SK-N-SH (cell line): ENCODE results near the gene CCND1. TPM values are rescaled to one million over a fixed set of nuclear protein-coding genes. Genes with fewer than 3 reads are reported as not detected.
A peak's percentile ranks its signal among the peaks of the same experiment; 100 is the strongest.

Experiments
- CTCF ChIA-PET: fragments of 300-600, 350-600 bp; formaldehyde crosslinking; extraction: SDS; loops from one replicate; lab custom pipeline; 2021; lab: Yijun Ruan, JAX
- POLR2A ChIA-PET: fragments of 350-600 bp; sonication (Branson Sonifier 250); formaldehyde crosslinking; extraction: SDS; loops from one replicate; lab custom pipeline; 2020; ENCODE audit warnings: antibody characterized with exemption, inconsistent platforms; lab: Yijun Ruan, JAX
- DNase-seq: peaks from one replicate; pipeline ENCODE4 v3.0.0; 2012
- H2AFZ ChIP-seq: fragments of 200-600 bp; sonication (generic); 2 replicates; pipeline ENCODE4 v1.8.1; 2016; ENCODE audit warnings: antibody characterized with exemption, mild to moderate bottlenecking, low read depth
- H3F3A ChIP-seq: fragments of 200-600 bp; sonication (generic); replicated peaks from 2 replicates; pipeline ENCODE3; 2016; ENCODE audit warnings: antibody characterized with exemption, mild to moderate bottlenecking; ENCODE audit not compliant: insufficient read depth
- H3K27ac ChIP-seq, 2 experiments: fragments of 200-500 bp in 1 of 2; fragments of 200-600 bp in 1 of 2; sonication (Bioruptor generic) in 1 of 2; sonication (generic), shearing (Covaris generic) in 1 of 2; 2 replicates each; pipeline versions ENCODE4 v1.5.1 to v1.6.1; 2014 to 2016; ENCODE audit warnings: low read depth in 2 of 2, inconsistent platforms in 1 of 2, low read length in 1 of 2, mild to moderate bottlenecking in 1 of 2, mixed read lengths in 1 of 2
- H3K27me3 ChIP-seq: fragments of 200-600 bp; sonication (generic), shearing (Covaris generic); 2 replicates; pipeline ENCODE4 v1.6.1; 2016; ENCODE audit warnings: mixed run types; ENCODE audit not compliant: insufficient read depth
- H3K36me3 ChIP-seq, 2 experiments: fragments of 200-500 bp in 1 of 2; fragments of 200-600 bp in 1 of 2; sonication (Bioruptor generic) in 1 of 2; sonication (generic) in 1 of 2; replicated peaks in 1 of 2; 2 replicates each; pipeline versions ENCODE3 to v1.5.1; 2014 to 2016; ENCODE audit warnings: low read length in 1 of 2, mild to moderate bottlenecking in 1 of 2; ENCODE audit not compliant: insufficient read depth in 2 of 2, control insufficient read depth in 1 of 2
- H3K4me1 ChIP-seq, 2 experiments: fragments of 200-500 bp in 1 of 2; fragments of 200-600 bp in 1 of 2; sonication (Bioruptor generic) in 1 of 2; sonication (generic), shearing (Covaris generic) in 1 of 2; 2 replicates each; pipeline versions ENCODE4 v1.5.1 to v1.6.1; 2014 to 2016; ENCODE audit warnings: low read depth in 1 of 2, low read length in 1 of 2, mixed run types in 1 of 2; ENCODE audit not compliant: insufficient read depth in 2 of 2, control insufficient read depth in 1 of 2
- H3K4me2 ChIP-seq: fragments of 200-600 bp; sonication (generic), shearing (Covaris generic); 2 replicates; pipeline ENCODE4 v1.6.1; 2017; ENCODE audit warnings: mixed run types
- H3K4me3 ChIP-seq, 2 experiments: fragments of 200-500 bp in 1 of 2; fragments of 200-600 bp in 1 of 2; sonication (Bioruptor generic) in 1 of 2; sonication (generic), shearing (Covaris generic) in 1 of 2; 2 replicates each; pipeline versions ENCODE4 v1.5.1 to v1.8.1; 2014 to 2016; ENCODE audit warnings: low read depth in 2 of 2, inconsistent platforms in 1 of 2, low read length in 1 of 2, mild to moderate bottlenecking in 1 of 2, mixed read lengths in 1 of 2, moderate library complexity in 1 of 2
- H3K79me2 ChIP-seq: fragments of 200-600 bp; sonication (generic); 2 replicates; pipeline ENCODE4 v1.8.1; 2017; ENCODE audit warnings: mild to moderate bottlenecking; ENCODE audit not compliant: insufficient read depth
- H3K9ac ChIP-seq: fragments of 200-600 bp; sonication (generic); 2 replicates; pipeline ENCODE4 v1.6.1; 2017; ENCODE audit warnings: mixed run types
- H3K9me2 ChIP-seq: fragments of 200-600 bp; sonication (generic); 2 replicates; pipeline ENCODE4 v1.6.1; 2017; ENCODE audit warnings: mixed run types
- H3K9me3 ChIP-seq: fragments of 200-600 bp; sonication (generic); 2 replicates; pipeline ENCODE4 v1.6.1; 2017; ENCODE audit warnings: mixed run types, mild to moderate bottlenecking, moderate library complexity
- H4K20me1 ChIP-seq: fragments of 200-600 bp; sonication (generic); 2 replicates; pipeline ENCODE4 v1.6.1; 2017; ENCODE audit warnings: mild to moderate bottlenecking, mixed run types; ENCODE audit not compliant: insufficient read depth
- FOXJ3 ChIP-seq: sonication (generic); formaldehyde crosslinking; IDR thresholded peaks from 2 replicates; pipeline ENCODE4 v1.5.1; 2020; ENCODE audit warnings: mild to moderate bottlenecking, missing genetic modification reagents
- GABPA ChIP-seq: IDR thresholded peaks from 2 replicates; pipeline ENCODE4 v1.4.0; 2012; ENCODE audit warnings: low read depth, mild to moderate bottlenecking
- MXI1 ChIP-seq: IDR thresholded peaks from 2 replicates; pipeline ENCODE4 v1.6.1; 2012; ENCODE audit warnings: mild to moderate bottlenecking, low read depth, low read length, improper control_type of control experiment
- NFIC ChIP-seq: IDR thresholded peaks from 2 replicates; pipeline ENCODE4 v1.4.0; 2012; ENCODE audit warnings: borderline replicate concordance
- NRF1 ChIP-seq: IDR thresholded peaks from 2 replicates; pipeline ENCODE4 v1.6.1; 2012; ENCODE audit warnings: low read depth, mild to moderate bottlenecking, low read length
- POLR2AphosphoS5 ChIP-seq: IDR thresholded peaks from 2 replicates; pipeline ENCODE4 v1.6.1; 2012; ENCODE audit warnings: low read depth, low read length
- TAF1 ChIP-seq: IDR thresholded peaks from 2 replicates; pipeline ENCODE4 v1.6.1; 2012; ENCODE audit warnings: low read depth, mild to moderate bottlenecking, low read length, moderate library complexity, borderline replicate concordance
- WGBS: methylation state at CpG from one replicate; pipeline ENCODE4 v1.1.6; 2017; ENCODE audit warnings: low lambda C conversion rate; 5-methylcytosine and 5-hydroxymethylcytosine counted together
- polyA plus RNA-seq, 3 experiments: library from polyadenylated mRNA; depleted of rRNA; stranded (reverse); fragments of >200 nt; gene quantifications; 2 replicates each; pipeline ENCODE4 v1.2.3, GENCODE V29; 2012
- TF ChIP-seq, protein P1 (sequence below): fragments of 200-600 bp; sonication (generic); IDR thresholded peaks from 2 replicates; pipeline ENCODE4 v1.6.1; 2017; ENCODE audit warnings: antibody characterized with exemption, mild to moderate bottlenecking, moderate library complexity

CCND1 gene
- polyA plus RNA-seq, 1 of the 3 experiments (the other 2 are of a cell fraction) = 242 TPM

DNA sequence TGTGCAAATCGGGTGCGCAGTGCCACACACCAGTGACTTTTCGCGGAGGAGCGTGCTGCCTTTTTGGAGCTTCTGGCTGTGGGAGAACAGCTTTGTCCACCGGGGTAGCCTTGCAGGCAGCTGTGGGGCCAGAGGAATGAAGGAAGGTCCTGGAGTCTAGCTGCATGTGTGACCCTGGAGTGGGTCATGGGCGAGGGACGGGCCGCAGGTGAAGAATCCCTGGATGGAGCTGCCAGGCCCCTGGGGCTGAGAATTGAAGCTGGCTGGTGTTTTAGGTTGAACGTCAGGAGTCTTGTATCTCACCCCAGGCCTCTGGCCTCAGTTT is 8.6 kb downstream of the CCND1 start:
- POLR2A ChIA-PET = interaction anchor here (1.4 kb wide), 1 partner anchor 10 kb away, joined by 4 read pairs; no protein-coding TSS in a partner anchor
- no peaks in the 10 kb centered on the region for H3K9me3 ChIP-seq
- peaks cover 68% of the 10 kb centered on the region for H3K79me2 ChIP-seq
- H4K20me1 ChIP-seq = peaks cover 100% of the 10 kb centered on the region
- no peaks in the 10 kb centered on the region for H3K27me3 ChIP-seq
- CTCF ChIA-PET = interaction anchor here (0.8 to 2.5 kb wide), 6 partner anchors 9 to 548 kb away, joined by 3 to 26 read pairs (median 3); no protein-coding TSS in a partner anchor
- H3K4me2 ChIP-seq = peak overlapping the region; percentile 12; the same call in 1 of the 2 replicates
- peaks cover 33 to 70% of the 10 kb centered on the region in 2 experiments; a peak in 2 of 4 replicates for H3K4me1 ChIP-seq
- peaks cover 90% of the 10 kb centered on the region for H3F3A ChIP-seq
- H3K36me3 ChIP-seq = peaks cover 85 to 100% of the 10 kb centered on the region in 2 experiments
- no peak for TF ChIP-seq FOXJ3 (CRISPR knock-in tag)
- no peak for TF ChIP-seq TAF1
- TF ChIP-seq, protein P1, sequence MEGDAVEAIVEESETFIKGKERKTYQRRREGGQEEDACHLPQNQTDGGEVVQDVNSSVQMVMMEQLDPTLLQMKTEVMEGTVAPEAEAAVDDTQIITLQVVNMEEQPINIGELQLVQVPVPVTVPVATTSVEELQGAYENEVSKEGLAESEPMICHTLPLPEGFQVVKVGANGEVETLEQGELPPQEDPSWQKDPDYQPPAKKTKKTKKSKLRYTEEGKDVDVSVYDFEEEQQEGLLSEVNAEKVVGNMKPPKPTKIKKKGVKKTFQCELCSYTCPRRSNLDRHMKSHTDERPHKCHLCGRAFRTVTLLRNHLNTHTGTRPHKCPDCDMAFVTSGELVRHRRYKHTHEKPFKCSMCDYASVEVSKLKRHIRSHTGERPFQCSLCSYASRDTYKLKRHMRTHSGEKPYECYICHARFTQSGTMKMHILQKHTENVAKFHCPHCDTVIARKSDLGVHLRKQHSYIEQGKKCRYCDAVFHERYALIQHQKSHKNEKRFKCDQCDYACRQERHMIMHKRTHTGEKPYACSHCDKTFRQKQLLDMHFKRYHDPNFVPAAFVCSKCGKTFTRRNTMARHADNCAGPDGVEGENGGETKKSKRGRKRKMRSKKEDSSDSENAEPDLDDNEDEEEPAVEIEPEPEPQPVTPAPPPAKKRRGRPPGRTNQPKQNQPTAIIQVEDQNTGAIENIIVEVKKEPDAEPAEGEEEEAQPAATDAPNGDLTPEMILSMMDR = no peak
- no peak for TF ChIP-seq GABPA
- TF ChIP-seq, all 33 proteins: peak for 0
- 94% methylated on average over 9 of the region's 10 CpGs for WGBS
- Histone ChIP-seq H3K9ac (peak overlapping the region; percentile 13; the same call in 1 of the 2 replicates), H3K9me2 (no peaks in the 10 kb centered on the region), H2AFZ (no peak overlapping the region), H3K4me3 (no peak overlapping the region), H3K27ac (peak overlapping the region; percentile 34 to 57)
- no peak for DNase-seq

DNA sequence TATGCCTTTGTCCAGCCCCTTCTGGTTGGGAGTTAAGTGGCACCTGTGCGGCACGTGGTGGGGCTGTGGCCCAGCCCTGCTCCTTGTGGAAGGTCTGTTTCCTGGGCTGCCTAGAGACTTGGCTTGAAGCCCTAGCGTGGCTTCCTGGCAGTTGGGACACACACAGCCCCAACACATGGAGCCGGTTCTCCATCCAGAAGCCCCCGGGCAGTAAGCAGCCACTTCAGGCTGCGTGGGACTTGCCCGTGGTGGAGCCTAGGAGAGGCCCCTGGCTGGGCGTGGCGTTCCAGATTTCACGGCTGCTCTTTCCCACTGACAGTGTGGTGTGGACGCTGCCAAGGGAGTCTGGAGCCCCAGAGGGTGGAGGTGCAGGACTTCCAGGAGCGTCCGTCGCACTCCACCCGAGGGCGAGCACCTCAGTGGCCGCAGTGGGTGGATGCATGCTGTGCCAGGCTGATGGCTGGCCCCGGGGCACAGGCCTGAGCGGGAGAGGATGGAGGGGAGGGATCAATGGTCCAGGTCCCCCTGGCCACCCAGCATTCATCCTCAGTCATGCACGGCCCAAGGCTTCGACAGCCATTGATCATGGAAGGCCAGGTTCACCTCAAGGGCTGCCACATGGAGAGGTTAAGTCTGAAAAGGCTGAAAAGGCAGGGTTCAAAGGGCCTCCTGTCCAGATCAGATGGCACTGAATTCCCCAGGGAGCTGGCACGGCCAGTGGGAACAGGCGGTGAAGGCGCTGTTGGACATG is 9.3 kb downstream of the CCND1 start:
- peaks cover 80 to 94% of the 10 kb centered on the region in 2 experiments for H3K36me3 ChIP-seq
- no peaks in the 10 kb centered on the region for H3K9me2 ChIP-seq
- WGBS = 76% methylated on average over 12 of the region's 24 CpGs
- ChIA-PET POLR2A (interaction anchor here (1.4 kb wide), 1 partner anchor 10 kb away, joined by 4 read pairs; no protein-coding TSS in a partner anchor), CTCF (interaction anchor here (0.8 to 2.5 kb wide), 7 partner anchors 9 to 548 kb away, joined by 3 to 26 read pairs (median 3); no protein-coding TSS in a partner anchor)
- H3K4me2 ChIP-seq = peak overlapping the region; percentile 12; the same call in 1 of the 2 replicates
- no peaks in the 10 kb centered on the region for H3K9me3 ChIP-seq
- peak; percentile 69 for DNase-seq
- TF ChIP-seq NFIC (no peak), POLR2AphosphoS5 (peak; percentile 14; the same call in 1 of the 2 replicates), NRF1 (no peak), MXI1 (peak; percentile 49; the same call in 1 of the 2 replicates)
- peaks cover 25 to 66% of the 10 kb centered on the region in 2 experiments; a peak in 2 of 4 replicates for H3K4me1 ChIP-seq
- no peak overlapping the region for H3K4me3 ChIP-seq
- H4K20me1 ChIP-seq = peaks cover 100% of the 10 kb centered on the region
- peaks cover 60% of the 10 kb centered on the region for H3K79me2 ChIP-seq
- H2AFZ ChIP-seq = no peak overlapping the region
- H3K27me3 ChIP-seq = no peaks in the 10 kb centered on the region
- H3K9ac ChIP-seq = 0 out of 2 replicates have a peak overlapping the region, but pooled peaks have one; percentile 13
- peak overlapping the region; percentile 44 to 57; a peak in 3 of 4 replicates for H3K27ac ChIP-seq
- peaks cover 92% of the 10 kb centered on the region for H3F3A ChIP-seq
